ENCODE data around the gene CCN6. TPM values are rescaled to one million over a fixed set of nuclear protein-coding genes. Genes with fewer than 3 reads are reported as not detected.

The CCN6 gene
- not detected in 2 replicates for total RNA-seq

GRCh38 chr6:112054001-112054400, at the start of gene CCN6:
CCN6 (plus strand) TSS chr6:112054104; CDS start chr6:112054358, 254 bp downstream.

DNA sequence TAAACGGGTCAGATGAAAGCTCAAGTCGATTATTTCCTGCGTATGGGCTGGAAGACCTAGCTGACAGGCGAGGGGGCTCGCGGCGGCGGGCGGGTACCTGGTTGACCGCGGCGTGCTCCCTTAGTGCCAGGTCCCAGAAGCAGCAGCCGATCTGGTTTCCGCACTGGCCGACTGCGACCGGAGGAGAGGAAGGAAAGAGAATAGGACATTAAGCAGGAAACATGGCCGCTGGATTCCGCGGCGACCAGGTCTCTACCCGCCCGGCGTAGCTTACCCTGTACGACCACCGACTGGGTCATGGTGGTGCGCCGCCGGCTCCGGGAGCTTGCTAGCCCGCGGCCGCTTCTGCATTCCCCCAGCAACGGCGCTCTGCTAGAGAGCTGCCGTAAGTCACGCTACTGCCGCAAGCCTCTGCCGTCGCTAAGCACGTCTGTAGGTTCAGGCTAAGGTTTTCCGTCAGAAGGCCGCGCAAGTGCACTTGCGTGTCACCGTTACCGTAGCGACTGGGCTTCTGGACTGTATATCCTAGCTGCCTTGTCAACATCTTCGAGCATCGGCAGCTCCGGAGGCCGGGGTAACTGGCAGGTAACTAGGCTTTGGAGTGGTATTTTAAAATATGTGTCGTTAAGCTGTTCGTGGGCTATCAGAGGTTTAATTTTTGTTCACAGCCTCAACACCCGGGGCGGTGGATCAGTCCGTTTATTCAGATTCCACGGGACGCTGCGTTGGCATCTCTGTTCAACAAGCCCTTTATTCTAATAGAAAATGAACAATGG, 33.4 kb downstream of the CCN6 start, which contains the start of the genes FAM229B and TUBE1:
Gene FAM229B (plus strand): TSS at position 456 of the 776 bp plus-strand sequence. CDS start 11,693 bp downstream, outside the sequence.
Gene TUBE1 (minus strand): TSS at position 347 of the 776 bp plus-strand sequence. CDS start 48 bp downstream, at position 299.

Other genes with a start within 250 kb of the CCN6 start
- gene FYN, start 180.7 kb upstream of the CCN6 start, total RNA-seq: 57.5 and 63.0 TPM in 2 replicates
- gene TUBE1, start 33.4 kb downstream of the CCN6 start, total RNA-seq: 17.7 and 20.3 TPM in 2 replicates
- gene FAM229B, start 33.5 kb downstream of the CCN6 start, total RNA-seq: 35.8 and 45.7 TPM in 2 replicates
- 358 and 568 TPM in 2 replicates for gene LAMA4, start 200.5 kb downstream of the CCN6 start, total RNA-seq